Stimulated activated CD4-positive, alpha-beta T cell treated with anti-CD3 and anti-CD28 coated beads, Interleukin-1b, Interleukin-23, amount 100 ng/mL, for 4 hours (primary cell): Measurements from ENCODE around the gene PODNL1.
"Not testable (repeated sequence)": the region's sequence is repeated elsewhere in the genome, so short reads cannot be mapped to it uniquely, and the experiment has no call there.

Experiments
- DNase-seq, 2 donors: peaks; one replicate each; pipeline ENCODE4 v3.0.0-alpha.2; 2020; ENCODE audit warnings: low read depth in 2 of 2

The PODNL1 gene

DNA sequence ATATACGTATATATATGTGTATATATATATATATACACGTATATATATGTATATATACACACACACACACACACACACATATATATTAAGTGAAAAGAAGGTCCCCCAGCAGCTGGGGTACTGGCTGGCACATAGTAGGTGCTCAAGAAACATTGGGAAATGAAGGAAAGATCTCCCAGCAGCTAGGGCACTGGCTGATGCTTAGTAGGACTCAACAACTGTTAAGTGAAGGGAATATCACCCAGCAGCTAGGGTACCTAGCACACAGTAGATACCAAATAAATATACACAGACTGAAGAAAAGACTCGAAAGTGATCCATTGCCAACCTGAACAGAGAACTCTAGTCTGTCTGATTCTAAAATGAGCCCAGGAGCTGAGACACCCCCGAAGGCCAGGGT, 12.2 kb downstream of the PODNL1 start:
- no peak for DNase-seq

DNA sequence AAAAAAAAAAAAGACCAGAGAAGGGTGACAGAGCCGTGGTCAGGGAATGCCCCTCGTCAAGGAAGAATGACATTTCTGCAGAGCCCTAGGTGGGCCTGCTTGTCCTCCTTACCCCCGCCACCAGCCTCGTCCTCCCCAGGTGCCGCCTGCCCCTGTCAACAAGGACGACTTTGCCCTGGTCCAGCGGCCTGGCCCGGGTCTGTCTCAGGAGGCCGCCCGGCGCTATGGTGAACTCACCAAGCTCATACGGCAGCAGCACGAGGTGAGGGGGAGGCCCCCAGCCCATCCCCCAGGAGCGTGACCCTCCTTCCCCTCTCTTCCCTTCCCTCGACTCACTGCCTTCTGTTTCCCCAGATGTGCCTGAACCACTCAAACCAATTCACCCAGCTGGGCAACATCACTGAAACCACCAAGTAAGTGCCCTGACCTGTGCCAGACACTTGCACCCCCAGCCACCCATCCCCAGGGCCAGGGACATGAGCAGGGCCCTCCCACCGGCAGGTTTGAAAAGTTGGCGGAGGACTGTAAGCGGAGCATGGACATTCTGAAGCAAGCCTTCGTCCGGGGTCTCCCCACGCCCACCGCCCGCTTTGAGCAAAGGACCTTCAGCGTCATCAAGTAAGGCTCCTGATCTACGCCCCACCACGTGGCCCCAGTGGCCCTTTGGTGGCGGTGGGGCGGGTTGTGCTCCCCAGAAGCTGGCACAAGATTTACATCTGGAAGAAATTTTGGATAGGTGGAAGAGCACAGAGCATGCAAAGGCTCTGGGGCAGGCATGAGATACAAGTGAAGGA, 14.8 kb downstream of the PODNL1 start:
- no peak for DNase-seq

DNA sequence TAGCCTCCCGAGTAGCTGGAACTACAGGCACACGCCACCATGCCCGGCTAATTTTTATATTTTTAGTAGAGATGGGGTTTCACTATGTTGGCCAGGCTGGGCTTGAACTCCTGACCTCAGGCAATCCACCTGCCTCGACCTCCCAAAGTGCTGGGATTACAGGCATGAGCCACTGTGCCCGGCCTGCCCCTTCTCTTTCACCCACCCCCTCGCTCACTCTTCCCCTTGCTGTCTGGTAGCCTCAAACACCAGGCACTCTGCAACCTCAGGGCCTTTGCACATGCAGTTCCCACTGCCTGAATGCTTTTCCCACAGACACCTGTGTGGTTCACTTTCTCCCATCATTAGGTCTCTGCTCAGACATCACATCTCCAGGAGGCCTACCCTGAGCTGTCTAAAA, 16.1 kb downstream of the PODNL1 start:
- not testable (repeated sequence) for DNase-seq

DNA sequence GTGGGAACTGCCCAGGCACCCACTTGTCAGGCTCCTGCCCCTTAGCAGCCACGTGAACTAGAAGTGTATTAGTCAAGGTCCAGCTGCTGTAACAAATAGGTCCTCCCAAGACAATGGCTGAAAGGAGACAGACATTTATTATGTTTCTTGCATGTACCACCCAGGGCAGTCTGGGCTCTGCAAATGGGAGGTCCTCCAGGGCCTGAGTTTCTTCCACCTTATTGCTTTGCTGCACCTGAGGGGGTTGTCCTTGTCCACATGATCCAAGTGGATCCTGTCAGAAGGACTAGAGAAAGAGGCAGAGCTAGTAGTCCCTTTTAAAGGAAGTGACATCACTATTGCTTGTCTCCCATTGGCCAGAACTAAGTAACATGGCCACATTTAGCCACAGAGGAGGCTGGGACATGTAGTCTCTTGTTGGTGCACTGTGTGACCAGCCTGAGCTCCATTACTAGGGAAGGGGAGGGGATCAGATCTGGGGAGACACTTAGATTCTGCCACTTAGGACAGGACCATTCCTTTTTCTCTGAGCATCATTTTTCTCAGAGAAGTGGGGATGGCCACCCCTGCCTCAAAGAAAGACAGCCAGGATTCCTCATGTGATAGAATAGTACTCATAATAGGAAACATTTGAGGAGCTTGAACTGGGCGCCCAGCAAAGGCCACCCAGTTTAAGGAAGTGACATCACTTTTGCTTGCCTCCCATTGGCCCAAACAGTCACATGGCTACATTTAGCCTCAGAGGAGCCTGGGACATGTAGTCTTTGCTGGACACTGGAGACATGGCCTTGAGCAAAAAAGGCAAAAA, 17.1 kb downstream of the PODNL1 start:
- DNase-seq, result no peak

DNA sequence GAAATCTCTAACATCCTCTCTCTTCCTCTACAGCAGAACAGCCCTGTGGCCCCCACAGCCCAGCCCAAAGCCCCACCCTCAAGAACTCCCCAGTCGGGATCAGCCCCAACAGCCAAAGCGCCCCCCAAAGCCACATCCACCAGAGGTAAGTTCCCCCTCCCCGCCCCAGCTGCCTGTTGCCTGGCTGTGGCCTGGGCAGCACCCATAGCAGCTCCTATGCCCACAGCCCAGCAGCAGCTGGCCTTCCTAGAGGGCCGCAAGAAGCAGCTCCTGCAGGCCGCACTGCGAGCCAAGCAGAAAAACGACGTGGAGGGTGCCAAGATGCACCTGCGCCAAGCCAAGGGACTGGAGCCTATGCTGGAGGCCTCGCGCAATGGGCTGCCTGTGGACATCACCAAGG, 17.7 kb downstream of the PODNL1 start:
- DNase-seq, result no peak

DNA sequence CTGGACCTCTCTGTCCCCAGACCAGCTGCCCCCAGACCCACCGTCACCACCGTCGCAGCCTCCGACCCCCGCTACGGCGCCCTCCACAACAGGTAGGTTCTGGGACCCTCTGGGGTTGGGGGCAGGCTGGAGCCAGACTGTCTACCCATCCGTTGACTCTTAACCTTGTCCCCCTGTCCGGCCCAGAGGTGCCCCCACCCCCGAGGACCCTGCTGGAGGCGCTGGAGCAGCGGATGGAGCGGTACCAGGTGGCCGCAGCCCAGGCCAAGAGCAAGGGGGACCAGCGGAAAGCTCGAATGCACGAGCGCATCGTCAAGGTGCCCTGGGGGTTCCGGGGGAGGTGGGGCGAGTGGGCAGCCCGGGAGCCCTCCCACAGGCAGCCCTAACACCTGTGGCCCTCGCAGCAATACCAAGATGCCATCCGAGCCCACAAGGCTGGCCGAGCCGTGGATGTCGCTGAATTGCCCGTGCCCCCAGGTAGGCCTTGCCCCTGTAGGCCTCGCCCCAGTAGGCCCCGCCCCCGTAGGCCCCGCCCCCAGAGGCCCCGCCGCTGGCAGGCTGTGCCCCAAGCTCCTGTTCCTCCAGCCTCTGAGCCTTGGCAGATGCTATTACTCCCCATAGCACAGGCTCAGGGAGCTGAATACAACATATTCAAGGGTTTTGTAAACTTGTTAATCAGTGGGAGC, 19.3 kb downstream of the PODNL1 start:
- no peak for DNase-seq

DNA sequence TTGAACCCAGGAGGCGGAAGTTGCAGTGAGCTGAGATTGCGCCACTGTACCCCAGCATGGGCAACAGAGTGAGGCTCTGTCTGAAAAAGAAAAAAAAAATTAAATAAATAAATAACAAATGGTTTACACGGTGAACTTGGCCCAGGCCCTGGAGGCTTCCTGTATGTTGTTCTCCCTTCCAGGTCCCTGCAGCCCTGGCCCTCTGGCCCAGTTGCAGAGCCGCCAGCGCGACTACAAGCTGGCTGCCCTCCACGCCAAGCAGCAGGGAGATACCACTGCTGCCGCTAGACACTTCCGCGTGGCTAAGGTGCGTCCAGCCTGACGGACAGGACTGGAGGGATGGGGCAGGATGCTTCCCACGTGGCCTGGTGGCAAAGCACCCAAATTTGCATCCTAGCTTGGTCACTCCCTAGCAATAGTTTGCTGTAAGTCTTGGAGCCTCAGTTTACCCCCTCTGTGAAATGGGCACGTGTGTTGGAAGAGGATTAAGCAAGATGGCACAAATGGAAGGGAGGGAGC, 20.3 kb downstream of the PODNL1 start:
- no peak for DNase-seq

DNA sequence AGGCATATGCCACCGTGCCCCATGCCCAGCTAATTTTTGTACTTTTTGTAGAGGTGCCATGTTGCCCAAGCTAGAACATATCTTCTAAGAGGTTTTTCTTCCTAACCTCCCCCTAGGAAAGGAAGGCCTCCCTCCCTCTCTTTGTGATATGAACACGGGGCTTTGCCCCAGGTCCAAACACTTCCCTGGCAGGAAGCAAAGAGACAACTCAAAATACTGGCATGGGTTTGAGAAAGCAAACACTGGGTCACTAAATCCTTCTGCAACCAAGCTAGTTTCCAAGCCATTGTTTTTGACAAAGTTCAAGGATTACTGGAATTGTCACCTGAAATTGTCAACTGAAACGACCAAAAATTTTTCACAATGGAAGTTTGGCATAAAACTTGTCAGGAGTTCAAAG, 23.4 kb downstream of the PODNL1 start:
- DNase-seq, result no peak

DNA sequence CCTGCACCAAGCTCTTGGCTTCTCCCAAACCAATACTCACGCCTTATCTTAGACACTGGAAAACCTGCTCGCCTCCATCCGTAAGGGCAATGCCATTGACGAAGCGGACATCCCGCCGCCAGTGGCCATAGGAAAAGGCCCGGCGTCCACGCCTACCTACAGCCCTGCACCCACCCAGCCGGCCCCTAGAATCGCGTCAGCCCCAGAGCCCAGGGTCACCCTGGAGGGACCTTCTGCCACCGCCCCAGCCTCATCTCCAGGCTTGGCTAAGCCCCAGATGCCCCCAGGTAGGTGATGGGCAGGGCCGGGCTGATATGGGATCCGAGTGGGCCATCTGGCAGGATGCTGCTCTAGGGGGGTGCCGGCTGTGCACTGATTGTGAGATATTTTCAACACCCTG, 24.9 kb downstream of the PODNL1 start:
- no peak for DNase-seq

DNA sequence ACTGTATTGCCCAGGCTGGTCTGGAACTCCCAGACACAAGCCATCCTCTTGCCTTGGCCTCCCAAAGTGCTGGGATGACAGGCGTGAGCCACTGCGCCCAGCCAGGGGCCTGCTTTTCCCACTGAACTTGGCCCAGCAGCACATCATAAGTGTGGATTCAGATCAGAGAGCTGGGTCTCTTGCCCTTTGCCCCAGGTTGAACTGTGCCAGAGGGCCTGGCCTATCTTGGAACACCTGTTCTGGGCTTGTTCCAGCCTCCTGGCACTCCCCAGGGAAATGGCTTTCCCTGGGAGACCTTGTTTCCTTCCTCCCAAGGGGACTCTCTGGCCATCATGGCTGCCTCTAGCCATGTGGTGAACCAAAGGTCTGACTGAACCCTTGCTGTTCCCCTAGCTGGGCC, 28.8 kb downstream of the PODNL1 start:
- DNase-seq, result no peak

DNA sequence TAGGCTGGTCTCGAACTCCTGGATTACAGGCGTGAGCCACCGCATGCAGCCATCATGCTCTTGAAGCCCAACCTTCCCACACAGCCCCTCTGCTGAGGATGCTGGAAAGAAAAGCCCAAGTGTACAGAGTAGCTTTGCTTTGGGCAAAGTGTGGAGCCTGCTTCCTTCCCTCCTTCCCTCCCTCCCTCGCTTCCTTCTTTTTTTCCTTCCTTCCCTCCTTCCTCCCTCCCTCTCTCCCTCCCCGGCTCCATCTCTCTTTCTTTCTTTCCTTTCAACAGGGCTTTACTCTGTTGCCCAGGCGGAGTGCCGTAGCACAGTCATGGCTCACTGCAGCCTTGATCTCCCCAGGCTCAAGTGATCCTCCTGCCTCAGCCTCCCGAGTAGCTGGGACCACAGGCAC, 29.5 kb downstream of the PODNL1 start:
- no peak for DNase-seq

DNA sequence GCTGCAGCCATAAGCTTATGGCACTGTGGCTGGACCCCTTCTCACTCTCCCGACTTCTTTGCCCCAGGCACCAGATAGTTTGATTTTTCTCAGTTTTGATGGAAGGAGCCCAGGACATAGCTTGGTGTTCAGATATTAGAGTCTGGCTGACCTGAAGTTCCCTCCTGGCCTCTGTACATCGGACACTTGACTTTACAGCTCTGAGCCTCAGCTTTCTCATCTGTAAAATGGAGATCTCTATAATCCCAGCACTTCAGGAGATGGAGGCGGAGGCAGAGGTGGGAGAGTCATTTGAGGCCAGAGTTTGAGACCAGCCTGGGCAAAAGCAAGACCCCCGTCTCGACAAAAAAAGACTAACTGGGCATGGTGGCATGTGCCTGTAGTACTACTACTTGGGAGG, 31.3 kb downstream of the PODNL1 start:
- DNase-seq, result no peak

DNA sequence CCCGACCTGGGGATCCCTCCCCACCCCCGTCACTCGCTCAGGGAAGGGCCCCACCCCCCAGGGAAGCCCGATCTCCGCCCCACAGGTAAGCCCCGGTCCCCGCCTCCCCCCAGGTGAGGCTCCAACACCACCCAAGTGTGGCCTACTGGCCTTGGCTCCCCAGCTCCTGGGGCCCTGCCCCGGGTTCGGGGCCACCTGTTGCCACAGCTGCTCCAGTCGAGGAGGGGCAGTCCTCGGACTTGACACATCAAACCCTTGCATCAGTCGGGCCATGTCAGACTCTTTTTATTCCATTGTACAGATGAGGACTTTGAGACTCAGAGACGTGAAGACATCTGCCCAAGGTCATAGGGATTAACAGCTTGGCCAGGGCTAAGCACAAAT, 31.7 kb downstream of the PODNL1 start:
- no peak for DNase-seq

DNA sequence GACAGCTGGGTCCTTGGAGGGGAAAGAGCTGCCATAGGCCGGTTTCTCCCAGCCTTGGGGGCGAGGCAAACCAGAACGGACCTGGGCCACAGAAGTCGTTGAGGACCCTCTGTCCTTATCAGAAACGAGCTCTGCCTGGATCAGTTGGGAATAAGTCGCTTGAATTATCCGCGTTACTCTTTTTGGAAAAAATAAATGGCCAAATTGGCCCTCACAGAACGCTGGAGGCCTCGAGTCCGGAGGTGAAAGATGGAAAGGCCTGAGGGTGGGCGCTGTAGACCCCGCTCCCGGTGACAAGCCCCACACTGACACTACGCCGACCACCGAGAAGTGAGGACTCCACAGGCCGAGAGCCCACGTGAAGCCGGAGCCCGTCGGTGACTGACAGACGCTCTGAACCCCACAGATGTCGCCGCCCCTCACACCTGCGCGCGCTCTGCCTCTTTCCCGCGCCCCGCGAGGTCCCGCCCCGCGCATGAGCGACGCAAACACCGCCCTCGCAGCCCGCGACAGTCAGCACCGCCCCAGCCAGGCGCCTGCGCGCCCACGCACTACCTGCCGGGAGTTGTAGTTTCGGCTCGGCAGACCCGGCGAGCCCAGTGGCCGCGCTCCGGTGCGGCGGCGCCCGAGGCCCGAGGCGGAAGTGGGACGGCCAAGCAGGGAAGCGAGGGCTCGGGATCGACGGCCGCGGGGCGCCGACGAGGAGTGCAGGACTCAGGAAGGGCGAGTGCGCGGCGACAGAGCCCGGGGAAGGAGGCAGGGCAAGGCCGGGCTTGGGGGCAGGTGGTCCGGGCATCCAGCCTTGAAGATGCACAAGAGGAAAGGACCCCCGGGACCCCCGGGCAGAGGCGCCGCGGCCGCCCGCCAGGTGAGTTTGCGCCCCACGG, 32.3 kb downstream of the PODNL1 start, which contains the start of the genes BRME1 and CC2D1A:
Gene BRME1 (minus strand): TSS at position 484 of the 887 bp plus-strand sequence. CDS start 1,225 bp downstream, outside the sequence.
Gene CC2D1A (plus strand): TSS at position 568 of the 887 bp plus-strand sequence. CDS start 241 bp downstream, at position 809.
- DNase-seq, result peak; percentile 92 to 95

DNA sequence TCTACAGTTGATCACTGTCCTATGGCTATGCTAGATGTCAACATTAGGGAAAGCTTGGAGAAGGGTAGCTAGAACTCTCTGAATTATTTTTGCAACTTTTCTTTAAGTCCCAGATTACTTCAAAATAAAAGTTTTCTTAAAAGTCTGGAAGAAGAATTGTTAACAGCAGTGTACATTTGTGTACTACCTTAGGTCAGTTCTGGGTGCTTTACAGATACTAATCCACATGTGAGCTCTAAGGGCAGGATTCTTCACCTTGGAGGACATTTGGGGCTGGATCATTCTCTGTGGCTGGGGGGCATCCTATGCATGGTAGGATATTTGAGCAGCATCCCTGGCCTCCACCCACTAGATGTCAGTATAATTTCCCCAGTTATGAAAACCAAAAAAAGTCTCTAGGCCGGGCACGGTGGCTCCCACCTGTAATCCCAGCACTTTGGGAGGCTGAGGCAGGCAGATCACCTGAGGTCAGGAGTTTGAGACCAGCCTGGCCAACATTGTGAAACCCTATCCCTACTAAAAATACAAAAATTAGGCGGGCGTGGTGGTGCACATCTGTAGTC, 35.1 kb downstream of the PODNL1 start:
- no peak for DNase-seq

DNA sequence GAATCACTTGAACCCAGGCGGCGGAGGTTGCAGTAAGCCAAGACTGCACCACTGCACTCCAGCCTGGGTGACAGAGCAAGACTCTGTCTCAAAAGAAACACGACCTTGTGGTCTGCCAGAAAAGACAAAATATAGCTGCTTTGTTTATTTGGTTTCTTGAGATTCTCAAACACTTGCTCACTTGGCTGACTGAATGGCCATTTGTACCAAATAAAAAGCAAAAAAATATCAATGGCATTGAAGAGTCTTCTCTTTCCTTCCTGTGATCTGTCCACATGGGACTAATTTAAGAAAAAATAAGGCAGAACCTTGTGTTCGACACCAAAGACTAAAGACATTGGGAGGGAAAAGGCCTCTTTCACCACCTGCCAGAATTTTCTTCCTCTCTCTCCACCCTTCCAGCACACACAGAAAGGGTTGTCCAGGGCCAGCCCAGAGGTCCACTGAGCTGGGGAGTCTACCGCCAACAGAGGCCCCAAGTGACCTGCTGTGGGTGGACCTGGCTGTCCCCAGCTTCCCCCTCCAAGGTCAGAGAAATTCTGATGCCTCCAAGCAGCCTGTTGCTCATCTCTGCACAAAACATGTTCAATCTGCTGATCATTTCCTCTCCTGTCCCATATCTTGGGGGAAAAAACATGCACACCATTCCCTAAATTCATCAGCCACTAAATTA, 38.2 kb downstream of the PODNL1 start:
- DNase-seq, result no peak

DNA sequence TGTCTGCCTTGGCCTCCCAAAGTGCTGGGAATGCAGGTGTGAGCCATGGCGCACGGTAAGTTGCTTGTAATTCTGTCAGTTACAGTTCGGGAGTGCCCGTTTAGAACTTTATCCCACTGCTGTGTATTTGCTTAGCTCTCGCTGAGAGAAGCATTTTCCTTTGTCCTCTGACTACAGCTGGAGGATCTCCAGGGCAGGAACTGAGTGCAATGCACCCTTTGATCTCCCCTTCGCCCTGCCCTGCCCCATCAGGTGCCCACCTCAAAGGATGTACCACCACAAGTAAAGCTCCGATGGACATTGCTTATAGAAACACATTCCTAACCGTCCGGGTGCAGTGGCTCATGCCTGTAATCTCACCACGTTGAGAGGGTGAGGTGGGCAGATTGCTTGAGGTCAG, 38.8 kb downstream of the PODNL1 start:
- no peak for DNase-seq

DNA sequence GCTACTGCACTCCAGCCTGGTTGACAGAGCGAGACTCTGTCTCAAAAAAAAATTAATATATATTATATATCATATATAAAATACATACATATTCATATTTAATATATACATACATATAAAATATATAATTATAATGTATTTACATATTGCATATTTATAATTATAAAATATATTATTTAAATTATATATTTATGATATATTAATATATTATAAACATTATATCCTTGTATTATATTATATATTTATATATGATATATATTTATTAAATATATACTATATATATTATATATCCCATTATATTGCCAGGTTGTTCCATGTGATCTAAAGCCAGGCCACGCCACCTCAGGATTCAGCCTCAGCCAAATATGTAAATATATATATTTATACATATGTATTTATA, 42.0 kb downstream of the PODNL1 start:
- no peak for DNase-seq

DNA sequence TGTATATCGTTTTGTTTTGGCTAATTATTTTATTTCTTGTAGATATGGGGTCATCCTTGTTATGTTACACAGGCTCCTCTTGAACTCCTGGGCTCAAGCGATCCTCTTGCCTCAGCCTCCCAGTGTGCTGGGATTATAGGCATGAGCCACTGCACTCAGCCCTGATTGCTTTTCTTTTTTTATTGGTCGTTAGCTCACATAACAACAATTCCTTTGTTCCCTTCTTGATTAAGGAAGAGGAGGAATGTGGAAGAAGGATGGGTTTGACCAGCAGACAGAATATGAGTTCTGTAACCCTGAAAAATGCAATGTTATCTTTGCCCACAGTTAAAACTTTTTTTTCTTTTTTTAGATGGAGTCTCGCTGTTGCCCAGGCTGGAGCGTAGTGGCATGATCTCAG, 43.7 kb downstream of the PODNL1 start:
- no peak for DNase-seq

DNA sequence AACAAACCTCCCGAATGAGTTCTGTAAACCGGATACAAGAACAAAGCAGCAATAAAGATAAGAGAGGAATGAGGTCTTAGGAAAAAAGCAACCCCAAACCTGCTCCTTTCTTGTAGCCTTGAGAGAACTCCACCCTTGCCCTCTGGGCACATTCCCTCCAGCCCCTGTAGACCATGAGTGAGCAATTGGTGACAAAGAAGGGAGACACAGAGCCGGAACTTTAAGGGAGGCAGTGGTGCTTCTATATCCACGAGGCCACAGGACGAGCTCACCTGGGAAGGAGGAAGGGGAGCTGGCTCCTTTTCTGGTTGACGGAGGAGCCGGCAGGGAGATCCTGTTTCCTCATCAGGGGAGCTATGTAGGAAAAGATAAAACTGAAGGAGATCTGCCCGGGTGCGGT, 45.3 kb downstream of the PODNL1 start:
- DNase-seq, result no peak
